HG03097 (cell line): ENCODE data around the gene DUSP11.
"Not testable (repeated sequence)": the region's sequence is repeated elsewhere in the genome, so short reads cannot be mapped to it uniquely, and the experiment has no call there.

Experiments
- ATAC-seq: cut with Tn5 transposase; IDR thresholded peaks from one replicate; pipeline ENCODE4 v1.9.1; 2021; ENCODE audit not compliant: unreplicated experiment, low FRiP score

The DUSP11 gene

DNA sequence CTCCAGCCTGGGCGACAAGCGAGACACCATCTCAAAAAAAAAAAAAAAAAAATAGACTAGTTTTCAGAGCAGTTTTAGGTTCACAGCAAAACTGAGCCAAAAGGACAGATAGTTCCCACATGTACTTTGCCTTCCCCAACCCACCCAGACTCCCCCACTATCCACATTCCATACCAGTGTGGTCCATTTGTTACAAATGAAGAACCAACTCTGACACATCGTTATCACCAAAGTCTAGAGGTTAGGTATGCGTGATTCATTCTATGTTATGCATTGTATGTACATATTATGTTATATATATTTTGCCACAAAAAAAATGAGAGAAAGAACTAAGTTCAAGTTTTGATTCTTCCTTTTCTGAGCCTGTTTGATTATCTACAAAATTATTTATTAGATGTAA lies 3.5 kb downstream of the DUSP11 start:
- no peak for ATAC-seq

DNA sequence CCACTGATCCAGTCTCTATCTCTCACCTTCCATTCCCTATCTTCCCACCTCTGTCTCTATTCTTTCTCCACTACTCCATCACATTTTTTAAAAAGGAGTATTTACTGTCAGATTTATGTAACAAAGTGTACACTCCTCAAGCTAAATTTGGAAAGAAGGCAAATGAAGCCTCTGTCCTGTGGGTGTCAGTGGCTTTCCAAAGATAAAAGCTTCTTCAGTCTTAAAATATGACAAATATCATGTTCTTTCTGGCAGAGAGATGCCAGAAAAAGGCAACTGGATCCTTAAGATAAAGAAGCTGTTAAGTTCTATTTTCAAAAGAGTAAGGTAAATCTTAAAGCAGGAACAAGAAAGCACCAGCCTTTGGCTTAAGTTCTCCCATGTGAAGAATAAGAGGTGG lies 7.1 kb downstream of the DUSP11 start:
- ATAC-seq: no peak

DNA sequence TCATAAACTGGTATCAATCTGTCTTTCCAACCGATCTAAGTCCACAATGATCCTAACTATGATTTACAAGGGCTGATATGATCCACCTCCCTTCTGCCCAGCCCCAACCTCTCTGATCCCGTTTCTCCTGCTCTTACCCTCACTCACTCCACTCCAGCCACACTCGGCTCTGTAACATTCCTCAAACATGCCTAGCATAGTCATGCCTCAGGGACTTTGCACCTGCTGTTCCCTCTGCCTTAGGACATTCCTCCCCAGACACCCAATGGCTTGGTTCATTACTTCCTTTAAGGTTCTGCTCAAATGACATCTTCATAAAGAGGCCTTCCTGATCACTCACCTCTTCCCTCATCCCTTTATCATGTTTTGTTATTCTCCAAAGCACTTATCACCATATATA lies 9.2 kb downstream of the DUSP11 start:
- no peak for ATAC-seq

DNA sequence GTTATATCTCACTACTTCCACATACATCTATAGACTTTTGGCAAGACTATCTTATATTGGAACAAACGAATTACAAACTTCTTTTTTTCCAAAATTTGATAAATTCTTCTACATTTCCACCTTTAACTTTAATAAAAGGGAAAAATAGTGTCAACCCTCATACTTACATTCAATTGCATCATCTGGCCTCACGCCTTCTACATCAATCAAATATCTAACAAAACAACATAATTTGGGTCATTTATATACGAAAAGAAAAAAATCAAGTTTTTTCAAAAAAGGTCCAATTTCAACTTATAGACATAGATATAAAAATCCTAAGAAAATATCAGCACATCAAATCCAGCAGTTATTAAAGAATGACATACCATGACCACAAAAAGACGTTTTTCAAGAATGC lies 12.9 kb downstream of the DUSP11 start:
- ATAC-seq: no peak

DNA sequence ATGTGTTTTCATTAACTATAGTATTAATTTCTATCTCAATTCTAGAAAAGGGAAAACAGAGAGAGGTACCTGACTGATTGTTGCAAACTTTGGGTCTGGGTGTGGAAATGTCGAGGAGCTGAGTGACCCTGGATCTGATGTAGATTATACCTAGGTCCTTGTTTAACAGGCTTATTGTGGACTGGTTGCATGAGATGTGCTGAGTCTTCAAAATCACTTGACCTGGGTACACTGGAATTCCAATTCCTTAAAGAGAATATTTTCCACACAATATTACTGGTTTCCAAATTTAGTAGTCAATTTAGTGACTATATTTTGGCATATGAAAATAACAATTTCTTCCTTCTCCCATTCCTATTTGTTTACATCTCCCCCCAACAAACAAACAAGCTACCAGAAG lies 13.6 kb downstream of the DUSP11 start:
- no peak for ATAC-seq

DNA sequence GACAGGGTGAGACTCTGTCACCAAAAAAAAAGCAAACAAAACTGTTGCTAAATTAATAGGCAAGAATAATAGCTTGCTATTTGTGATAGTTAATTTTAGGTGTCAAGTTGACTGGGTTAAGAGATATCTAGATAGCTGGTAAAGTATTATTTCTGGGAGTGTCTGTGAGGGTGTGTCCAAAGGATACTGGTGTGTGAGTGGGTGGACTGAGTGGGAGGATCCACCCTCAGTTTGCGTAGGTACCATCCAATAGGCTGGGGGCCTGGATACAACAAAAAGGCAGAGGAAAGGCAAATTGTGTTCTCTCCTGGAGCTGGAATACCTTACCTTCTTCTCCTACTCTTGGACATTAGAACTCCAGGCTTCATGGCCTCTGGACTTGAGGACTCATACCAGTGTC lies 15.0 kb downstream of the DUSP11 start:
- ATAC-seq: no peak

DNA sequence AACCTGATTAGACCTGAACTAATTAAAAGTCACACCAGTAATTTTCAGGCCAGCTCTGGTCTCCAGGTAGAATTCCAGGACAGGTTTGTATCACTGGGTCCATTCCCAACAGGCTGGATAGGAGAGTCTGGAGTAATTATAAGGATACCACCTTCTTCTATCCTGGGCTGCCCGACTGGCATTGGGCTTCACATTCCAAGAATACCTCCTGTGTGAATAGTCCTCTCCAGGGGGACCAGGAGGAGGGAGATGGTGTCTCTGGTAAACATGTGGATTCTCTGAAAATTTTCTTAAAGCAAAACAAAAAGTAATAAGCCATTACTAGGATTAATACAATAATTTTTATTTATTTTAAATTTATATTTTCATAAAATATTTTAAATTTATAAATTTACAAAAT lies 17.3 kb downstream of the DUSP11 start:
- ATAC-seq: no peak

DNA sequence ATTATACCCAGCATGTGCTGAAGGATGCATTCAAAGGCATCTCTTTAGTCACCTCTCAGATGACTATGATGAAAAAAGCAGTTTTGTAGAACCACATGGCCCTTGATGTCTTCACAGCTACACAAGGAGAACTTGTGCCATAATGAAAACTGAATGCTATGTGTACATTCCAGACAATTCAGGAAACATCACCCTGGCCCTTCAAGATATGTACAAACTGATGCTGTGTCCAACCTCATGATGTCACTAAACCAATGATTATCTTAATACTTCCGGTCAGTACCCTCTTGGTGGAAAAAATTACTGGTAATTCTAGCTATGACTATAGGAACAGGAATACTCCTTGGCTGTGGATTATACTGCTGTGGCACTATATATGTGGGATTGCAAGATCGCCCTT lies 20.0 kb downstream of the DUSP11 start:
- no peak for ATAC-seq

DNA sequence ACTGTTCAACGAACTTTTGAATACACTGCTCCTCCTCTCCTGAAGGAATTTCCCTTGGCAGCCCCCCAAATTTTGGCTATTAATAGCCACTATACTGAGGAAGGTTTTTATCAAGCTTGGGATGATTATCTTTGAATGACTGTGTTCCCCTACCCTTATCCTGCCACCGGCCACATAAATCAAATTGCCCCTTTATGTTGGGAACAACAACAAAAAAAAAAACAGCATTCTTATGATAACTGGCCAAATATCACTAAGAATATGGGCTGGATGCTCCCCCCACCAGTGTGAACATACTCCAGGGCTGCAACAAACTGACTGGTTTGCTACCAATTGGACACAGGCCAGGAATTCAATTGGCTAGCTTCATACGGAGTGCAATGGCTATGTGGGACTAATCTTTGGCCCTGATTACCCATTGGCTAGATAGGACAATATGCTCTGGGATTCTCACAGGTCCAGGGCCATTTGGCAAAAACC lies 20.6 kb downstream of the DUSP11 start:
- no peak for ATAC-seq

DNA sequence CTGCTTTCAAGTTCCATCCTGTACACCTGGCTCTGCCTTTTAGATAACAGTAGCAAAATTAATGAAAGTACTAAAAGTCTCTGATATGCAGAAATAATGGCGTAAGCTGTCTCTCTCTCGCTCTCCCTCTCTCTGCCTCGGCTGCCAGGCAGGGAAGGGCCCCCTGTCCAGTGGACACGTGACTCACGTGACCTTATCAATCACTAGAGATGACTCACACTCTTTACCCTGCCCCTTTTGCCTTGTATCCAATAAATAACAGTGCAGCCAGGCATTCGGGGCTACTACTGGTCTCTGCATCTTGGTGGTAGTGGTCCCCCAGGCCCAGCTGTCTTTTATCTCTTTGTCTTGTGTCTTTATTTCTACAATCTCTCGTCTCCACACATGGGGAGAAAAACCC lies 25.6 kb downstream of the DUSP11 start:
- not testable (repeated sequence) for ATAC-seq

DNA sequence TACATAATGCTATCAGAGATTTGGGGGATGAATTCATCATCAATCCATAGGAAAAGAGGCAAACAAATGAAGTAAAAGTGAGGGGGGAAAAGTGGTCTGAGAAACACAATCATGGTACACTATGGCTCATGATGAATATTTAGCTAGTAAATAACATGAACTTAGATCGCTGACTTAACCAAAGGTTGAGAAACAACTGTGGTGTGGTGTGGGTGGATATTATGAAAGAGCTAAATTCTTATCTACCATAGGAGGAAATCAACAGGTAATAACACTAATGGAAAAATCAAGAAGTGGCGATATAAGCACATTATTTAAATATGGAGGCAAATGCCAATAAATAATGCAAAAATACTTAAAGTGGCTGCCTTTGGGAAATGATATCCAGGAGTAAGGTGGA lies 30.6 kb downstream of the DUSP11 start:
- no peak for ATAC-seq

DNA sequence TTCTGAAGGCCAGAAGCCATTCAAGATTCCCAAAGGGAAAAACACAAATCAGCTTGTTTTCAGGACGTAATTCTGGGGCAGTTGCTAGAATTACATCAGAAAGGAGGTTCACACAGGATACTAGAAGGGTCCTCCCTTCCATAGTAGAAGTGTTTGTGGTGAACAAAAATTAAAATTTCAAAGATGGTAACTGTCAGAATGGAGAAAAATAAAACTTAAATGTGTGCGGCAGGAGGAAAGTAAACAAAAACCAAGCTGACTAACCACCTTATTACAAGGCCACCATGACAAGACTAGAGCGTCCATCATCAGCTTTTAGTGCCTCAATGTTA lies 33.1 kb downstream of the DUSP11 start:
- no peak for ATAC-seq

DNA sequence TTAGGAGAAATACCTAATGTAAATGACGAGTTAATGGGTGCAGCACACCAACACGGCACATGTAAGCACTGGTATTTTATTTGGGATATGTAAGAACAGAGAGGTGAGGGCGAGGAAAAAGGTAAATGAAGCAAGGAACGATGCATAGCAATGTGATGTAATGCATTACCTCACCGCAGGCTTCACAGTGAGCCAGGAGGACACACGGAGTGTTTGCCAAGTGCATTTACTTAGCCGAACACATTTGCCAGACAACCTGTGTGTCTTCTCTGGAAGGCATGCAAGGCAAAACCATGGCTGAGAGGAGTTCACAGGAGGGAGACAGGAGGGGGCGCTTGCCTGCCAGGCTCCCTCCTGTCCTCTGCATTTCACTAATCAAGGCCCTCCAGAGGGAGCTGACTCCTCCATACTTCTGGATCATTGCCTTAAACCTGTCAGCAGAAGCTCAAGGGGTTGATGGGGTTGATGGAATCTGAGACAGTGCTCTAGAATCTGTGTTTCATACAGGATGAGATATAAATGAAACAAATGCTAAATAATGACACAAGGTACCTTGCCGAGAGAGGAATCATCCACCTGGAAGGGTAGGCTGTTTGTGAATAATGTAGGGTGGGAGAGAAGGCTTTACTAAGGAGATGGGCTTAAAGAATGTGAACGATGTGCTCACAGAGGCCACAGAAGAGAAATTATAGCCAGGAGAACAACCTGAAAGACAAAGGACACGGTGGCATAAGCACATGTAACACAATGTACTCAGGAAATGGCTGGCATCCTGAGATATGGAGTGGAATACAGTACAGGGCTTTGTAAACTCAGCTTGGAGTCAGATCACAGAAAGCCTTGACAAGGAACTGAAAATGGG lies 33.7 kb downstream of the DUSP11 start:
- no peak for ATAC-seq

DNA sequence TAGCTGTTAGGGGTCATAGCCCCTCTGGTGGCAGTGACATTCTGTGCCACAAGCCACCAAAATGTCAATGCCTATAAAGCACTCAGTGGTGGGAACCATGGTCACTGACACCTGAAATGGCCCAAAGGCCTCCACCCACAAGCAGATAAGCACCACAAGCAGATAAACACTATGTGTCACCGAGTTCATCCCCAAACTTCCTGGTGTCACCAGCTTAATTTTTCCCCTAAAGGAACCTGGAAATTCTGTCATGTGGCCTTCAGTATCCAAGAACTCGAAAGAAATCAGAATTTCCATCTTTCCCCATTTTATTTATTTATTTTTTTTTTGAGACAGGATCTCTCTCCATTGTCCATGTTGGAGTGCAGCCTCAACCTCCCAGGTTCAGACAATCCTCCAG lies 39.1 kb downstream of the DUSP11 start:
- no peak for ATAC-seq

DNA sequence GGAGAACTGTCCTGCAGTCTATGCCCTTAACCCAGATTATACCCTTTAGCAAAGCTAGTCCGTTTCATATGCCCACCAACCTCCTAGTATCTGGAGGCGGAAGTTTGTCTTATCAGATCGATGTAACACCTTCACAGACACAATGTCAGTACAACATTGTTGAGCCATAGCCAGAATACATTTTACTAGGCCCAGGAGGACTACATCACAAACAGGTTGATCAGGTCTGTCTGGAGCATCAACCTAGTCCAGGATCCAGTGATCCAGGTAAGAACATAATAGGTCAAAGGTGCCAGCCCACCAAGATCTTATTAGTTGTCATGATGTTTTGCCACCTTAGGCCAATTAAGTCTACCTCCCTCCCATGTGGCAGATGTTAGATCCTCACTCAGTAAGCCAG lies 40.8 kb downstream of the DUSP11 start:
- ATAC-seq: no peak

DNA sequence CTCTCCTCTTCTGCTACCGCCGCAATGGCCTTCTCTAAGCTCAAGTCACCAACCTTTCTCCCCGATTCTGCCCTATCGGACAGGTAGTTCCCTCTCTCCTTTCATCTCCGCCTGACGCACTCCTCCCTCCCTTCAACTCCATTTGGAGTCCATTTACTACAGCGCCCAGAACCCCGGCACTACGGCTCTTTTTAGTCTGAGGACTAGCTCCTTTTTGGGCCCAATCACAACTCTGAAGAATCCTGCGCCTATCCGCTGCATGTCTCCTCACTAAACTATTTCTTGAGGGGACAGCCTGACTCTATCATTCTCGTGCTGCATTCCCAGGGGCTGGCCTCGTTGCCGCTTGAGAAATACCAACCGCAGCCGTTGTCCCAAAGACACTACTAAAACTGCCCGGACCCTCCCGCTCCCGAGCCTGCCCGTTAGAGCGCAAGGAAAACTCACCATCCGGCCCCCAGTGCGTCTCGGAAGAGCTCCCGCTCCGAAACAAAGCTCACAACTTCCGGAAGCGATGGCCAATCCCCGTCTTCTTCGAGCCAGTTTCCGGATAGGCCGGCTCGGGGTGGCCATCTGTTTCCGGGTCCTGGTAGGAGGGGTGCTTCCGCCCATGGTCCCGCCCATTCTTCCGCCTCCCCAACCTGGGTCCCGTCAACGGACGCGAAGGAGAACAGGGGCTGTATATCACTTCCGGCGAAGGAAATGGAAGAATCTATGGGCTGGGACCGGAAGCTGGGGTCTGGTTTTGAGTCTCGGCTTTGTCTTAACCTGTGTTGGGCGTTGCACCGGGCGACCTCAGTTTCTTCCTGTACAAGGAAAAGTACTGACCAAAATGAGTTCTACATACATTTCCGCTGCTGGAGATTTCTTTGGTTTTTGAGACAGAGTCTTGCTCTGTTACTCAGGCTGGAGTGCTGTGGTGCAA lies 42.8 kb downstream of the DUSP11 start, which contains the start of gene TPRKB:
Gene TPRKB (minus strand): TSS at position 491 of the 925 bp plus-strand sequence. CDS start 2,776 bp downstream, outside the sequence.
- ATAC-seq: peak; percentile 90

DNA sequence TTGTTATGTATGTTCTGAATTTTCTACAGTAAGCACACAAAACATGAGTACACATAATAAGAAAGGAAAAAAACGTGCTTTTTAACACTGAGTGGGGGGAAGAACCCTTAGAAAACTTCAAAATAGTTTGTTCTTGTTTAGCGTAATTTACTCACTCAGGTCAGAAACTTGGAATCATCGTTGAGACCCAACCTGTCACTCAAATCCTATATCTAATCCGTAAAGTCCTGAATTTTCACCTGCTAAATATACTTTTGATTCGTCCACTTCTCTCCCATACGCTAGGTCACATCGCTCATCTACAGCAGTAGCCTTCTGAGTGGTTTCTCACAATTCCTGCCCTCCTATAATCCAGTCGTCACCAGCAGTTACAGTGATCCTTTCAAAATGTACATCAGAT lies 43.5 kb downstream of the DUSP11 start:
- ATAC-seq: no peak

DNA sequence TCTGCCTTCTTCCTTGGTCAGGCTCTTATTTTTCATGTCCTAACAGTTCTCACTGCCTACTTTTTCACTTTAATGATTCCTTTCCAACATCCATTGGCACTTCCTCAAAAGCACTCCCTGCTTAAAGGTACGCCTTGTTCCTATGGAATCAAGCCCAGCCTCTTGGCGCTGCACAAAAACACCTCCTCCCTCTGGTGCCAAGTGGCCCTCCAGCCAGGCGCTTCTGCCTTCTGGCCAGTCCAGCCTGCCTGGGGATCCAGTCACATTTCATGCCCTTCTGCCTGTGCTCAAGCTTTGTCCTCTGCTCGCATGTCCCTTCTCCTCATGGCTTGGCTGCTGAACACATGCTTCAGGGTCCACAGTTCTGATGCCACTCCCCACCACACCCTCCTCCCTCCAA lies 49.1 kb downstream of the DUSP11 start:
- no peak for ATAC-seq

DNA sequence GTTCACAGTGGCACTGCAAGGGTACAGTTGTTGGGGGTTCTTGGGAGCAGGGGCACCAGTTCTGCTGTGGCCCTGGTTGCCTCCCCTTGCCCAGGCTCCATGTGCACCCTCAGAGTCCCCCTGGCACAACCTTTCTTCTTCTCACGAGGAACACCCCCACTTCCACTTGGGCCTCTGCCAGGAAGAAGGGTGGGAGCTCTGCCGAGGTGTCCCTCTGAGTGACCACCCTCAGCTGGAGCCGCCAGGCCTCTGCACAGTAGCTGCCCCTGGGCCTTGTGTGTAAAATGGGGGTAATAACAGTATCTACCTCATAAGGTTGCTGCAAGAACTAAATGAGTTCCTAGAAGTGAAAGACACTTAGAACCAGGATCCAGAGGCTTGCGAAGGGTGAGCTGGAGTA lies 51.2 kb downstream of the DUSP11 start:
- no peak for ATAC-seq

DNA sequence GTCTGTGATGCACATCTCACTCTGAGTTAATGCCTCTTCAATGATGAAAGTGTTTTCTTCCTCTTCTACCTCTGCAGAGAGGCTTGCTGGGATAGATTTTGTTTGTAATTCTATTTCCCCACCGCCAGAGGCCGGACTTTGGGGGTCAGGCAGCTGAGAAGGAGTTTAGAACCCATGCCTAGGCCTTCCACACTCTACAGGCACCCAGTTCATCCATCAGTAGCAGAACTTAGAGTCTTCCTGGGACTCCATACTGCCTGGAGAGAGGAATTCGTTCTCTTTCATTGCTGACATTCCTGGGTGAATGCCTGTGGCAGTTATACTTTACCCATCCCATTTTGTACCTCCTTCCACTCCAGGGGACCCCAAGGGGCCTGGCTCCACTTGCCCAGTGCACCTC lies 51.9 kb downstream of the DUSP11 start:
- ATAC-seq: no peak

DNA sequence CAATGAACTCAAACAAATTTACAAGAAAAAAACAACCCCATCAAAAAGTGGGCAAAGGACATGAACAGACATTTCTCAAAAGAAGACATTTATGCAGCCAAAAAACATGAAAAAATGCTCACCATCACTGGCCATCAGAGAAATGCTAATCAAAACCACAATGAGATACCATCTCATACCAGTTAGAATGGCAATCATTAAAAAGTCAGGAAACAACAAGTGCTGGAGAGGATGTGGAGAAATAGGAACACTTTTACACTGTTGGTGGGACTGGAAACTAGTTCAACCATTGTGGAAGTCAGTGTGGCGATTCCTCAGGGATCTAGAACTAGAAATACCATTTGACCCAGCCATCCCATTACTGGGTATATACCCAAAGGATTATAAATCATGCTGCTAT lies 53.2 kb downstream of the DUSP11 start:
- ATAC-seq: not testable (repeated sequence)
